HG02943 (cell line): Measurements from ENCODE around the gene SLC39A2.
A peak's percentile ranks its signal among the peaks of the same experiment; 100 is the strongest.
"Not testable (repeated sequence)": the region's sequence is repeated elsewhere in the genome, so short reads cannot be mapped to it uniquely, and the experiment has no call there.

Source experiments
- ATAC-seq: cut with Tn5 transposase; IDR thresholded peaks from one replicate; pipeline ENCODE4 v1.9.1; 2021; ENCODE audit warnings: mild to moderate bottlenecking, low read depth, moderate library complexity; ENCODE audit not compliant: unreplicated experiment

SLC39A2 gene, protein sequence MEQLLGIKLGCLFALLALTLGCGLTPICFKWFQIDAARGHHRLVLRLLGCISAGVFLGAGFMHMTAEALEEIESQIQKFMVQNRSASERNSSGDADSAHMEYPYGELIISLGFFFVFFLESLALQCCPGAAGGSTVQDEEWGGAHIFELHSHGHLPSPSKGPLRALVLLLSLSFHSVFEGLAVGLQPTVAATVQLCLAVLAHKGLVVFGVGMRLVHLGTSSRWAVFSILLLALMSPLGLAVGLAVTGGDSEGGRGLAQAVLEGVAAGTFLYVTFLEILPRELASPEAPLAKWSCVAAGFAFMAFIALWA

DNA sequence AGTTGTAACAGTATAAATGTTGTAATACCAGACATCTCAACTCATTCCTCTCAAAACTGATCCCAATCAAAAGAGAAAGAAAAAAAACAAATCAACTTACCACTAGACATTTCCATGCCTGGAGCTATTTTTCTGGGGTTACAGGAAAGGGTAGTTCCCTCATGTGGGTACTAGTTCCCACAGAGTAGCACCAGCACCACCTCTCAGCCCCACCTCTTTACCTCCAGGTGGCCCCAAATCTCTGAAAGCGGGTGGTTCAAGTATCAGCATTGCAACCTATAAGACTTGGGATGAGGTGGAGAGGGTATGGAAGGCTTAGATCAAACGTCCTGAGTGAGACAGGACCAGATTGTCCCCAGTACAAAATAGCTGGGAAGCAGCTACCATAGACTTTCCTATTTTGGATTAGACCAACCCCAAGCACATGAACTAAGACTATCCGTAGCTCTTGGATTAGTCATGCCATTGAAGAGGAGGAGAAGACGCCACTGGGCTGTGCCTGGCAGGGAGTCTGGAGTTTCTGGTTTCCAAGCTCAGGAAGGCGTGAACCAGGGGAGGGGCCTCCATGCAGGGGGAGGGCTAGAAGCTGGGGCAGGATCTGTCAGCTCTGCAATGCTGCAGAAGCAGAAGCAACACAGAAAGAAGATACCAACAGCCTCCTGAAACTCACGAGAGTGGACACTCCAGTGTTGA is at the start of gene SLC39A2:
SLC39A2 (plus strand) TSS at position 620 of the 693 bp plus-strand sequence. CDS start 154 bp downstream, outside the sequence.
- ATAC-seq = no peak

GRCh38 chr14:20954736-20955537 is 44.2 kb upstream of the SLC39A2 start, which contains the start of gene RNASE2:
RNASE2 (plus strand) TSS chr14:20955487; CDS start chr14:20955772, 285 bp downstream.
- ATAC-seq = not testable (repeated sequence)

- ATAC-seq = not testable (repeated sequence)
These were observed 43.6 kb upstream of the SLC39A2 start for GRCh38 chr14:20955538-20955873.

DNA sequence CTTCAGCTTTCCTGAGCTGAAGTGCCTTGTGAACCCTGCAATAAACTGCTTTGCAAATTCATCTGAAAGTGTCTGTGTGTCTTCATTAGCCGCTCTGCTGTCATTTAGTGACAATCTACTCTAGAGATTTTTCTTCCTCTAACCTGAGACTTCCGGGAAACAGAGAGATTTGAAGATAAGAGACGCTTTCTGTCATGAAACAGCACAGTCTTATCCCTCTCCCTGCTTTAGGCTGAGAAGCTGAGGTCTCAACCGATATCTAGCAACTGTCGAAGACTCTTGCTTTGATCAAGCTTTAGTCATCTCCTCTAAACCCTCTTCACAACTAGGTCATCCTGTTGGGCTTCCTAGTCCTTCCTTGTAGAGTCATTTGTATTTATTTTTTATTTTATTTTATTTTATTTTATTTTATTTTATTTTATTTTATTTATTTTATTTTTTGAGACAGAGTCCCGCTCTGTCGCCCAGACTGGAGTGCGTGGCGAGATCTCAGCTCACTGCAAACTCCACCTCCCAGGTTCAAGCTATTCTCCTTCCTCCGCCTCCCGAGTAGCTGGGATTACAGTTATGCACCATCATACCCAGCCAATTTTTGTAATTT is 42.6 kb upstream of the SLC39A2 start:
- no peak for ATAC-seq

DNA sequence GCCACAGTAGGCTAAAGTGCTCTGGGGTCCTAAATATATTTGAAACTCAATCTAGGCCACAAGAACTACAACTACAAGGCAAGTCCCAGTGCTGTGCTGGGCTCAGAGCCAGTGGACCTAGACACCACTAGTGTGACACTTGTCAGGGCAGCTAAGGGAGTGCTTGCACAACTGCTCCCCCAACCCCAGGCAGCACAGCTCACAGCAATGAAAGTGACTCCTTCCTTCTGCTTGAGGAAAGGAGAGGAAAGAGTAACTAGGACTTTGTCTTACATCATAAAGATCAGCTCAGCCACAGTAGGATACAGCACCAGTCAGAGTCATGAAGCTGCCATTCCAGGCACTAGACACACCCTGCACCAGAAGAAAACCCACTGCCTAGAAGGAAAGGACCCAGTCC is 40.1 kb upstream of the SLC39A2 start:
- not testable (repeated sequence) for ATAC-seq

GRCh38 chr14:20969336-20969735 is 29.8 kb upstream of the SLC39A2 start:
- no peak for ATAC-seq

GRCh38 chr14:20970647-20970982 is 28.5 kb upstream of the SLC39A2 start:
- ATAC-seq = peak; percentile 12

- ATAC-seq = peak; percentile 90
These were observed 27.9 kb upstream of the SLC39A2 start for GRCh38 chr14:20970983-20971704.

GRCh38 chr14:20971705-20972021 is 27.4 kb upstream of the SLC39A2 start:
- peak; percentile 26 for ATAC-seq

GRCh38 chr14:20973501-20973900 is 25.6 kb upstream of the SLC39A2 start:
- no peak for ATAC-seq

DNA sequence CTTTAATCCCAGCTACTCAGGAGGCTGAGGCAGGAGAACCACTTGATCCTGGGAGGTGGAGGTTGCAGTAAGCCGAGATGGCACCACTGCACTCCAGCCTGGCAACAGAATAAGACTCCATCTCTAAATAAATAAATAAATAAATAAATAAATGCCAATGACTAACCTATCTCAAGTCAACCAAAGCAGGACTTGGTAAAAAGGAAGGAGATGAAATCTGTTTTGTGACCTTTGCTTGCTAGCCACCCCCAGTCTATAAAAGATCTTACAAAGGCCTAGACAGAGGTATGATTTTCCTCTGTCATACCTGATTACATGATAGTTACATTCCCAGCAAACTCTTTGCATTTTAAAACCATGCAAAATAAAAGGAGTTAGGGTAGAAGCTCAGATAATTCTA is 22.8 kb upstream of the SLC39A2 start:
- ATAC-seq = no peak

DNA sequence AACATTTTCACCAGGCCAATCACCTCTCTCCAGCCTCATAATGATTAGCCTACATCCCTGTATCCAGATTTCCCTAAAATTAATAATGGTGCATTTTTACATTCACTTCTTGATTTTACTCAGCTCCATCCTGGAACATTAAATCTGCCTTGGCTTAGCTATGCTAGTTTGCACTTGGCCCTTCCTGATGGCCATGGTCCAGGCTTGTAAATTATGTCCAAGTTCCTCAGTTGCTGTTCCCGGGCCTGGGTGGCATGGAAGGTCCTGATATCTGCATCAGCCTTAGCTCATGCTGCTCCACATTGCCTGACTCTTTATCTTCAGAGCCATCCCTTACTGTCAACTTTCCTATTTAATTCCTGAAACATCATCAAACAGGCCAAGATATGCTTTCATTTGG is 20.4 kb upstream of the SLC39A2 start:
- no peak for ATAC-seq

- no peak for ATAC-seq
These were observed 18.2 kb upstream of the SLC39A2 start for GRCh38 chr14:20980906-20981305.

DNA sequence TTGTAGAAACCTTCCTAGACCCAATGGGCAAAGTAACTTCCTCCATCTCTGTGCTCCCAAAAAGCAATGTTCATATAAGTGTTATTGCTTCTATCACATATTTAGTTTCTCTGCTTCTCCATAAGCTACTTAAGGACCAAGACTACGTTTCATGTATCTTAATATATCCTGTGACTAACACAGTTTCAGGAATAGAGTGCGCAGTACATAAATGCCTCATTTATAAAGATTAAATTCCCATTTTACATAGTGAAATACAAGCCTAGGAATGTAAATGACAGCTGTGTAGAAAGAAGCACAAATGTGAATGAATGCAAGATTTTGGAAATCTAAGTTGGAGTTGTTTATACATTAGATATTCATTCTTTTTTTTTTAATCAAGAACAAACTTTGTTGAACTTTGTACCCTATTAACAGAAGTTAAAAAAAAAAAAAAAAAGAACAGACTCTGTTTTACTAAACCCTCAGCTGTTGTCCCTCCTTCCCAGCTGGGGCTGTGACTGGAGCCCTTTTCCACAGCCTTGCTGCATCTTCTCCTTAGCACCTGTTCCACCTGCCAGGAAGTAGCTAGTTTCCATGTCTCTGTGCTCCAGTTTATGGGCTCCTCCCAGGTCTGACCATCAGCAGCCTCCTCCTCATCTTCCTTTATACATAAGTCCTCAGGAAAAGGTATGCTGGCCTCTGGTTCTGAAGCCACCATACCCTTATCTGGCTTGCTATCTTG is 16.3 kb upstream of the SLC39A2 start:
- no peak for ATAC-seq

DNA sequence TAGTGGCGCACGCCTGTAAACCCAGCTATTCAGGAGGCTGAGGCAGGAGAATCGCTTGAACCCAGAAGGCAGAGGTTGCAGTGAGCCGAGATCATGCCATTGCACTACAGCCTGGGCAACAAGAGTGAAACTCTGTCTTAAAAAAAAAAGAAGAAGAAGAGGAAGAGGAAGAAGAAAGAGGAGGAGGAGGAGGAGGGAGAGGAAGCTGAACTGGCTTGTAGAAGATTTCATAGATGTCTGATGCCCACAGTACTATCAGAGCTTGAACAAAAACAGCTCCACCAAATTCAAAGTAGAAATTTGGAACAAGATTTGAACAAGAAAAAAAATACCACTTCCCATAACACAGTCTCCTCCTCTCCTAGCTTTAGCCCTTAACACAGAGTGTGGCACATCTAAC is 13.4 kb upstream of the SLC39A2 start:
- not testable (repeated sequence) for ATAC-seq

DNA sequence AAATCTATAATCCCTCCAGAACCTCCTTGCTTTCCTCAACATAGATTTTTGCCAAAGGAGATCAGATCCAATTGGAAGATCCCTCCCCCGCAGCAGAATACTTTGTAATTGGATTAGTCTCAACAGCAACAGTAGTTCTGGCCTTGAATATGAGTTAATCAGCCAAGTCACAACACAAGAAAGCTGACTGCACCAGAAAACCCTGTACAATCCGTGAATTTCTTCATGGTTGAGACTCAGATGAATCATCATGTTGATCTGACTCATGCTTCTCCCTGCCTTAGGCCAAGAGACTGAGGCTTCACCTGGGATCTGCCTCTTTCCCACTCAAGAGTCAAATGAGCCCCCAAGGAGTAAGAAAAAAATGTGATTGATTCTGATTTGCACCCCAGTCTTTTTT is 12.3 kb upstream of the SLC39A2 start:
- ATAC-seq = no peak

DNA sequence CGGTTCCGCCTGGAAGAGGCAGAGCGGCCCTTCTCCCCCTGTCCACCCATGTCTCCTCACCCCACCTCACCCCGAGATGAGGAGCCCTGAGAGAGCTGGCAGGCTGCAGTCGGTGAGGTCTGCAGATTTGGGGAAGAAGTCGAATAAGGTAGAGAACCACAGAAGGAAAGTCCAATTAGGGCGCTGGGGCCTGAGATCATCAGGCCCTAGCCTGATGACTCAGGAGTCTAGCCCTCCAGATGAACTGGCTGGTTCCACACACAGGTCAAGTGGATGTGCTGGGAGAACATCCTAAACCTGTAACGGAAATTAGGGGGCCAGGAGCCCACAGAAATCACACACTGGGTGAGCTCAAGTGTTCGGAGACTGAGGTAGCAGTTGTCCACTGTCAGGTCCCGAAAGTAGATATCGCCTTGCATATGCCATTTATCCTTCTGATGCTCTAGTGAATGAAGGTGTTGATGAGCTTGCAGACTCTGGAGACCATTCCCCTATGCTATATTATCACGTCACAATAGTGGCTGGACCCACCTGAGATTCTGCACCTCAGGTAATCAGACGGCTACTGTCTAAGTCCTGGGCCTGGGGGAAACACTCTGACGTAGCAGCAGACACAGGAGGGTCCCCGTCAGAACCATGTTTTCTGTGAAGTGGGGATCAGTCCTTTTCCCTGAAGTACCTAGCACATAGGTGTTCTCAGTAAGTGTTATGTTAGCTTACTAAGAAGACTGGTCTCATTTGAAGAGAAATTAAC is 10.2 kb upstream of the SLC39A2 start:
- no peak for ATAC-seq

- ATAC-seq = no peak
These were observed 9.7 kb upstream of the SLC39A2 start for GRCh38 chr14:20989471-20989786.
